ENCODE results near the gene HM13. TPM values are rescaled to one million over a fixed set of nuclear protein-coding genes. Genes with fewer than 3 reads are reported as not detected.
A peak's percentile ranks its signal among the peaks of the same experiment; 100 is the strongest.

Gene HM13
- total and polyA plus RNA-seq, 2 of the 13 experiments (the other 11 are each of a cell fraction or from before 2014, with no cell fraction given) = 118 to 243 TPM

DNA sequence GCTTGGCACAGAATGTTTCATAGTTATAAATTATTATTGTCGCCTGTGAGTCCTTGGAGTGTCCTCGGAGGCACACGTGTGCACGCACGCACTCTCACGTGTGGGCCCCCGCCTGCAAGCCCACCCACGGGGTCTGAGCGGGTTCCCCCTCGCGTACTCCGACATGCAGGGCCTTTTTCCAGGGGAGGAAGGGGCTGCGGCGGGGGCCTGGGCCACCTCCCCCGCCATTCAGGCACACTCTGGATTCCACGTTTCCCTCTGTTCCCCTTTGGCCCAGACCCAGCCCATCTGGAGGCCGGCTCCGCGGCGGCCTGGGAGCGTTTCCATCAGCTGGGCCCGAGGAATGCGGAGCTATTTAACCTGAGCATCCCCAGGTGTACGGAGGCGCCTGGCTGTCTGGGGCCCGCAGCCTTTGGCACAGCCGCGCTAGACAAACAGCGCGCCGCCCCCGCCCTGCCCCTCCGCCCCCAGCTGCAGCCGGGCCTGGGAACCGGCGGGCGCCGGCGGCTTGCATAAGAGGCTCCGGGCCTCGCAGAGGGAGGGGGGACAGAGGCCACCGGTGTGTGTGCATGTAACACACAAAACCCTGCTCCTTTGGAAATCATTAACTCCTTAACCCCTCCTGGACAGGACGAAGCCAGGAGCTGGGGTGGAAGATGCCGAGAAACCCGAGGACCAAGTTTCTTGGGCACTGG, 94.2 kb downstream of the HM13 start (continued):
- TF ChIP-seq, protein P1, sequence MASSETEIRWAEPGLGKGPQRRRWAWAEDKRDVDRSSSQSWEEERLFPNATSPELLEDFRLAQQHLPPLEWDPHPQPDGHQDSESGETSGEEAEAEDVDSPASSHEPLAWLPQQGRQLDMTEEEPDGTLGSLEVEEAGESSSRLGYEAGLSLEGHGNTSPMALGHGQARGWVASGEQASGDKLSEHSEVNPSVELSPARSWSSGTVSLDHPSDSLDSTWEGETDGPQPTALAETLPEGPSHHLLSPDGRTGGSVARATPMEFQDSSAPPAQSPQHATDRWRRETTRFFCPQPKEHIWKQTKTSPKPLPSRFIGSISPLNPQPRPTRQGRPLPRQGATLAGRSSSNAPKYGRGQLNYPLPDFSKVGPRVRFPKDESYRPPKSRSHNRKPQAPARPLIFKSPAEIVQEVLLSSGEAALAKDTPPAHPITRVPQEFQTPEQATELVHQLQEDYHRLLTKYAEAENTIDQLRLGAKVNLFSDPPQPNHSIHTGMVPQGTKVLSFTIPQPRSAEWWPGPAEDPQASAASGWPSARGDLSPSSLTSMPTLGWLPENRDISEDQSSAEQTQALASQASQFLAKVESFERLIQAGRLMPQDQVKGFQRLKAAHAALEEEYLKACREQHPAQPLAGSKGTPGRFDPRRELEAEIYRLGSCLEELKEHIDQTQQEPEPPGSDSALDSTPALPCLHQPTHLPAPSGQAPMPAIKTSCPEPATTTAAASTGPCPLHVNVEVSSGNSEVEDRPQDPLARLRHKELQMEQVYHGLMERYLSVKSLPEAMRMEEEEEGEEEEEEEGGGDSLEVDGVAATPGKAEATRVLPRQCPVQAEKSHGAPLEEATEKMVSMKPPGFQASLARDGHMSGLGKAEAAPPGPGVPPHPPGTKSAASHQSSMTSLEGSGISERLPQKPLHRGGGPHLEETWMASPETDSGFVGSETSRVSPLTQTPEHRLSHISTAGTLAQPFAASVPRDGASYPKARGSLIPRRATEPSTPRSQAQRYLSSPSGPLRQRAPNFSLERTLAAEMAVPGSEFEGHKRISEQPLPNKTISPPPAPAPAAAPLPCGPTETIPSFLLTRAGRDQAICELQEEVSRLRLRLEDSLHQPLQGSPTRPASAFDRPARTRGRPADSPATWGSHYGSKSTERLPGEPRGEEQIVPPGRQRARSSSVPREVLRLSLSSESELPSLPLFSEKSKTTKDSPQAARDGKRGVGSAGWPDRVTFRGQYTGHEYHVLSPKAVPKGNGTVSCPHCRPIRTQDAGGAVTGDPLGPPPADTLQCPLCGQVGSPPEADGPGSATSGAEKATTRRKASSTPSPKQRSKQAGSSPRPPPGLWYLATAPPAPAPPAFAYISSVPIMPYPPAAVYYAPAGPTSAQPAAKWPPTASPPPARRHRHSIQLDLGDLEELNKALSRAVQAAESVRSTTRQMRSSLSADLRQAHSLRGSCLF (CRISPR knock-in tag; IDR thresholded peaks at IDR 0.05; ENCODE audit: borderline replicate concordance) = no peak
- TF ChIP-seq, protein P2, sequence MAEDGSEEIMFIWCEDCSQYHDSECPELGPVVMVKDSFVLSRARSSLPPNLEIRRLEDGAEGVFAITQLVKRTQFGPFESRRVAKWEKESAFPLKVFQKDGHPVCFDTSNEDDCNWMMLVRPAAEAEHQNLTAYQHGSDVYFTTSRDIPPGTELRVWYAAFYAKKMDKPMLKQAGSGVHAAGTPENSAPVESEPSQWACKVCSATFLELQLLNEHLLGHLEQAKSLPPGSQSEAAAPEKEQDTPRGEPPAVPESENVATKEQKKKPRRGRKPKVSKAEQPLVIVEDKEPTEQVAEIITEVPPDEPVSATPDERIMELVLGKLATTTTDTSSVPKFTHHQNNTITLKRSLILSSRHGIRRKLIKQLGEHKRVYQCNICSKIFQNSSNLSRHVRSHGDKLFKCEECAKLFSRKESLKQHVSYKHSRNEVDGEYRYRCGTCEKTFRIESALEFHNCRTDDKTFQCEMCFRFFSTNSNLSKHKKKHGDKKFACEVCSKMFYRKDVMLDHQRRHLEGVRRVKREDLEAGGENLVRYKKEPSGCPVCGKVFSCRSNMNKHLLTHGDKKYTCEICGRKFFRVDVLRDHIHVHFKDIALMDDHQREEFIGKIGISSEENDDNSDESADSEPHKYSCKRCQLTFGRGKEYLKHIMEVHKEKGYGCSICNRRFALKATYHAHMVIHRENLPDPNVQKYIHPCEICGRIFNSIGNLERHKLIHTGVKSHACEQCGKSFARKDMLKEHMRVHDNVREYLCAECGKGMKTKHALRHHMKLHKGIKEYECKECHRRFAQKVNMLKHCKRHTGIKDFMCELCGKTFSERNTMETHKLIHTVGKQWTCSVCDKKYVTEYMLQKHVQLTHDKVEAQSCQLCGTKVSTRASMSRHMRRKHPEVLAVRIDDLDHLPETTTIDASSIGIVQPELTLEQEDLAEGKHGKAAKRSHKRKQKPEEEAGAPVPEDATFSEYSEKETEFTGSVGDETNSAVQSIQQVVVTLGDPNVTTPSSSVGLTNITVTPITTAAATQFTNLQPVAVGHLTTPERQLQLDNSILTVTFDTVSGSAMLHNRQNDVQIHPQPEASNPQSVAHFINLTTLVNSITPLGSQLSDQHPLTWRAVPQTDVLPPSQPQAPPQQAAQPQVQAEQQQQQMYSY (CRISPR knock-in tag; IDR thresholded peaks at IDR 0.05) = peak; percentile 86
- TF ChIP-seq CC2D1A (CRISPR knock-in tag; IDR thresholded peaks at IDR 0.05) = peak; percentile 92; the same call in 1 of the 2 replicates
- 0 out of 2 replicates have a peak, but pooled peaks have one; percentile 86 for TF ChIP-seq ZNF678 (CRISPR knock-in tag; IDR thresholded peaks at IDR 0.05)
- 0 out of 2 replicates have a peak, but pooled peaks have one; percentile 96 for TF ChIP-seq RARG (CRISPR knock-in tag; IDR thresholded peaks at IDR 0.05; ENCODE audit: low read depth)
- TF ChIP-seq ARID2 (CRISPR knock-in tag; IDR thresholded peaks at IDR 0.05; ENCODE audit: borderline replicate concordance) = peak; percentile 94; the same call in 1 of the 2 replicates
- TF ChIP-seq, protein P3, sequence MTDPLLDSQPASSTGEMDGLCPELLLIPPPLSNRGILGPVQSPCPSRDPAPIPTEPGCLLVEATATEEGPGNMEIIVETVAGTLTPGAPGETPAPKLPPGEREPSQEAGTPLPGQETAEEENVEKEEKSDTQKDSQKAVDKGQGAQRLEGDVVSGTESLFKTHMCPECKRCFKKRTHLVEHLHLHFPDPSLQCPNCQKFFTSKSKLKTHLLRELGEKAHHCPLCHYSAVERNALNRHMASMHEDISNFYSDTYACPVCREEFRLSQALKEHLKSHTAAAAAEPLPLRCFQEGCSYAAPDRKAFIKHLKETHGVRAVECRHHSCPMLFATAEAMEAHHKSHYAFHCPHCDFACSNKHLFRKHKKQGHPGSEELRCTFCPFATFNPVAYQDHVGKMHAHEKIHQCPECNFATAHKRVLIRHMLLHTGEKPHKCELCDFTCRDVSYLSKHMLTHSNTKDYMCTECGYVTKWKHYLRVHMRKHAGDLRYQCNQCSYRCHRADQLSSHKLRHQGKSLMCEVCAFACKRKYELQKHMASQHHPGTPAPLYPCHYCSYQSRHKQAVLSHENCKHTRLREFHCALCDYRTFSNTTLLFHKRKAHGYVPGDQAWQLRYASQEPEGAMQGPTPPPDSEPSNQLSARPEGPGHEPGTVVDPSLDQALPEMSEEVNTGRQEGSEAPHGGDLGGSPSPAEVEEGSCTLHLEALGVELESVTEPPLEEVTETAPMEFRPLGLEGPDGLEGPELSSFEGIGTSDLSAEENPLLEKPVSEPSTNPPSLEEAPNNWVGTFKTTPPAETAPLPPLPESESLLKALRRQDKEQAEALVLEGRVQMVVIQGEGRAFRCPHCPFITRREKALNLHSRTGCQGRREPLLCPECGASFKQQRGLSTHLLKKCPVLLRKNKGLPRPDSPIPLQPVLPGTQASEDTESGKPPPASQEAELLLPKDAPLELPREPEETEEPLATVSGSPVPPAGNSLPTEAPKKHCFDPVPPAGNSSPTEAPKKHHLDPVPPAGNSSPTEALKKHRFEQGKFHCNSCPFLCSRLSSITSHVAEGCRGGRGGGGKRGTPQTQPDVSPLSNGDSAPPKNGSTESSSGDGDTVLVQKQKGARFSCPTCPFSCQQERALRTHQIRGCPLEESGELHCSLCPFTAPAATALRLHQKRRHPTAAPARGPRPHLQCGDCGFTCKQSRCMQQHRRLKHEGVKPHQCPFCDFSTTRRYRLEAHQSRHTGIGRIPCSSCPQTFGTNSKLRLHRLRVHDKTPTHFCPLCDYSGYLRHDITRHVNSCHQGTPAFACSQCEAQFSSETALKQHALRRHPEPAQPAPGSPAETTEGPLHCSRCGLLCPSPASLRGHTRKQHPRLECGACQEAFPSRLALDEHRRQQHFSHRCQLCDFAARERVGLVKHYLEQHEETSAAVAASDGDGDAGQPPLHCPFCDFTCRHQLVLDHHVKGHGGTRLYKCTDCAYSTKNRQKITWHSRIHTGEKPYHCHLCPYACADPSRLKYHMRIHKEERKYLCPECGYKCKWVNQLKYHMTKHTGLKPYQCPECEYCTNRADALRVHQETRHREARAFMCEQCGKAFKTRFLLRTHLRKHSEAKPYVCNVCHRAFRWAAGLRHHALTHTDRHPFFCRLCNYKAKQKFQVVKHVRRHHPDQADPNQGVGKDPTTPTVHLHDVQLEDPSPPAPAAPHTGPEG (CRISPR knock-in tag; IDR thresholded peaks at IDR 0.05) = peak; percentile 80
- TF ChIP-seq SNAI1 (CRISPR knock-in tag; IDR thresholded peaks at IDR 0.05; ENCODE audit: borderline replicate concordance) = peak; percentile 78; the same call in 1 of the 2 replicates
- TF ChIP-seq, protein P4, sequence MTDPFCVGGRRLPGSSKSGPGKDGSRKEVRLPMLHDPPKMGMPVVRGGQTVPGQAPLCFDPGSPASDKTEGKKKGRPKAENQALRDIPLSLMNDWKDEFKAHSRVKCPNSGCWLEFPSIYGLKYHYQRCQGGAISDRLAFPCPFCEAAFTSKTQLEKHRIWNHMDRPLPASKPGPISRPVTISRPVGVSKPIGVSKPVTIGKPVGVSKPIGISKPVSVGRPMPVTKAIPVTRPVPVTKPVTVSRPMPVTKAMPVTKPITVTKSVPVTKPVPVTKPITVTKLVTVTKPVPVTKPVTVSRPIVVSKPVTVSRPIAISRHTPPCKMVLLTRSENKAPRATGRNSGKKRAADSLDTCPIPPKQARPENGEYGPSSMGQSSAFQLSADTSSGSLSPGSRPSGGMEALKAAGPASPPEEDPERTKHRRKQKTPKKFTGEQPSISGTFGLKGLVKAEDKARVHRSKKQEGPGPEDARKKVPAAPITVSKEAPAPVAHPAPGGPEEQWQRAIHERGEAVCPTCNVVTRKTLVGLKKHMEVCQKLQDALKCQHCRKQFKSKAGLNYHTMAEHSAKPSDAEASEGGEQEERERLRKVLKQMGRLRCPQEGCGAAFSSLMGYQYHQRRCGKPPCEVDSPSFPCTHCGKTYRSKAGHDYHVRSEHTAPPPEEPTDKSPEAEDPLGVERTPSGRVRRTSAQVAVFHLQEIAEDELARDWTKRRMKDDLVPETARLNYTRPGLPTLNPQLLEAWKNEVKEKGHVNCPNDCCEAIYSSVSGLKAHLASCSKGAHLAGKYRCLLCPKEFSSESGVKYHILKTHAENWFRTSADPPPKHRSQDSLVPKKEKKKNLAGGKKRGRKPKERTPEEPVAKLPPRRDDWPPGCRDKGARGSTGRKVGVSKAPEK (CRISPR knock-in tag; IDR thresholded peaks at IDR 0.05; ENCODE audit: borderline replicate concordance) = peak; percentile 92
- peak; percentile 98 for TF ChIP-seq TCF7 (IDR thresholded peaks at IDR 0.05; ENCODE audit: low read depth)

All from HepG2 (cell line).